HG03432 (cell line): ENCODE results near the gene ZNF550.
"Not testable (repeated sequence)": the region's sequence is repeated elsewhere in the genome, so short reads cannot be mapped to it uniquely, and the experiment has no call there.

Experiments used
- ATAC-seq: cut with Tn5 transposase; IDR thresholded peaks from one replicate; pipeline ENCODE4 v1.9.1; 2021; ENCODE audit warnings: mild to moderate bottlenecking, moderate library complexity; ENCODE audit not compliant: unreplicated experiment

ZNF550 gene

GRCh38 chr19:57537953-57538547, 21.6 kb downstream of the ZNF550 start:
- ATAC-seq = no peak

DNA sequence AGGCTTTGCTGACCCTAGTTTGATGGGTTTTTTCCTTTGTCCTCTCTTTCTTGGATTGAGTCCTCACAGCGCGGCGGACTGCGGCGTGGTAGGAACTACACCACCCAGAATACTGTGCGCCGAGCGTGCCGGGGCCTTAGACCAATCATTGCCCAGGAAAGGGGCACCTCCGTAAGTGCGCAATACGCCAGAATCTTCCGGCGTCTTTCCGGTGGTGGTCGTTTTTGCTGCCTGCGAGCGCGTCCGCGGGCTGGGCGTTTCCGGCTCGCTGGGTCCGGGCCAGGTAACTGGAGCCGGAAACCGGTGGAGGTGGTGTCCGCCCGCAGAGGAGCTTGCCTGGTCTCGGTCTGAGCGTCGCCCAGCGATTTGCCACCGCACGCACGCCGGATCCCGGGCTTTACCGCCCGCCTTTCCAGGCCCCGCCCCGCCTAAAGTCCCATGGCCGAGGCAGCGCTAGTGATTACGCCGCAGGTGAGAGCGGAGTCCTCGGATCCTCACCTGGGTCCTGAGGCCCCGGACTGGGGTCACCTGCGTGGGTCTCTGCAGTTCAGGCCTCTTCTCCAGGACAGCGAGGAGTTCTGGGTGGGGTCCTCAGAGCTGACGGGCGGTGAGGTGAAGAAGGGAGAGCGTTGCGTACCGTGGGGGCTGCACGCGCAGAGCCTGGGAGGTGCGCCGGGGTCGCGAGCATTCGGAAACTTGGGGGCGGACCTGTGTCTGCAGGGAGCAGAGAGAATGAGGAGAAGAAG, 32.4 kb downstream of the ZNF550 start, which contains the start of gene ZNF549:
Gene ZNF549, plus strand, starts transcription at position 221 of the 746 bp plus-strand sequence. Its CDS starts 218 bp downstream, at position 439.
- peak; percentile 98 for ATAC-seq

DNA sequence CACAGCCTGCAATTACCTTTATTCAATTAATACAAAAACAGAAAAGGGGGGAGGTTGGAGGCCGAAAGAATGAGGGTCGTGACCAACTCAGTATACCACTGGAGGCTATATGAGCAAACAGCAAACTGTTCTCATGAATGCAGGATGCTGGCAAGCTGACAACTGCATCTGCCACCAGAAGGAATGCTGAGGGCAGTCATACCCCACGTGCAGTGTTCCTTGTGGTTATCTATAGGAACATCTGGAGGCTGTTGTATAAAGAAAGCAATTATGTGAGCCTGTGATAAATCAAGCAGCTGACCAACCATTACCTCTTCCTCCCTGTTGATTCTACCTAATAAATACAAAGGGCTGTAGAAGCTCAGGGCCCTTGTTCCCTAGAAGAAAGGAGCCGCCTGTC, 41.6 kb downstream of the ZNF550 start:
- not testable (repeated sequence) for ATAC-seq

DNA sequence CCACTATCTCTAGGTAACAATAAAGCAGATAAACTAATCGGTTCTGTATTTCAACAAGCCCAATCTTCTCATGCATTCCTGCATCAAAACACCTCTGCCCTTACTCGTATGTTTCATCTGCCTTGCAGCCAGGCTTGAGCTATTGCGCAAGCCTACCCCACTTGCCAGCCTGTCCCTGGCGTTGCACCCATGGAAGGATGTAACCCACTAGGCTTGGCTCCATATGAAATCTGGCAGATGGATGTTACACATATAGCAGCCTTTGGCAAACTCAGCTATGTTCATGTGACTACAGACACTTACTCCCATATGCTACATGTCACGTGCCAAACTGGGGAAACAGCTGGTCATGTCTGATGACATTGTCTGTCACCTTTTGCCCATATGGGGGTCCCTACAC, 44.4 kb downstream of the ZNF550 start:
- ATAC-seq = no peak

DNA sequence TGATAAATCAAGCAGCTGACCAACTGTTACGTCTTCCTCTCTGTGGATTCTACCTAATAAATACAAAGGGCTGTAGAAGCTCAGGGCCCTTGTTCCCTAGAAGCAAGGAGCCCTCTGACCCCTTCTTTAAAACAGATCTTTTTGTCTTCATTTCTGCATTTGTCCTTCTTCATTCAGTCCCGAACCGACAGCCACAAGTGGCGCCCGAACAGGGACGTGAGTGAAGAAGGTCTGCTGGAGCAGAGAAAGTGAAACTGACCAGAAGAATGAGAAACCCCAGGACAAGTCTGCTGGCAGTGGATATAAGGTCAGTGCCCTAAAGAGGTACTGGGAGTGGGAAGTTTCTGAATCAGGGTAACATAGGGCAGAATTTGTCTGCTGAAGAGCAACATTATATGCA, 46.8 kb downstream of the ZNF550 start:
- ATAC-seq = no peak

- no peak for ATAC-seq
Measured at GRCh38 chr19:57511484-57511883, 48.2 kb downstream of the ZNF550 start.

- no peak for ATAC-seq
Measured at GRCh38 chr19:57506163-57506562, 53.5 kb downstream of the ZNF550 start.

- ATAC-seq = not testable (repeated sequence)
Measured at GRCh38 chr19:57500400-57500799, 59.3 kb downstream of the ZNF550 start.

DNA sequence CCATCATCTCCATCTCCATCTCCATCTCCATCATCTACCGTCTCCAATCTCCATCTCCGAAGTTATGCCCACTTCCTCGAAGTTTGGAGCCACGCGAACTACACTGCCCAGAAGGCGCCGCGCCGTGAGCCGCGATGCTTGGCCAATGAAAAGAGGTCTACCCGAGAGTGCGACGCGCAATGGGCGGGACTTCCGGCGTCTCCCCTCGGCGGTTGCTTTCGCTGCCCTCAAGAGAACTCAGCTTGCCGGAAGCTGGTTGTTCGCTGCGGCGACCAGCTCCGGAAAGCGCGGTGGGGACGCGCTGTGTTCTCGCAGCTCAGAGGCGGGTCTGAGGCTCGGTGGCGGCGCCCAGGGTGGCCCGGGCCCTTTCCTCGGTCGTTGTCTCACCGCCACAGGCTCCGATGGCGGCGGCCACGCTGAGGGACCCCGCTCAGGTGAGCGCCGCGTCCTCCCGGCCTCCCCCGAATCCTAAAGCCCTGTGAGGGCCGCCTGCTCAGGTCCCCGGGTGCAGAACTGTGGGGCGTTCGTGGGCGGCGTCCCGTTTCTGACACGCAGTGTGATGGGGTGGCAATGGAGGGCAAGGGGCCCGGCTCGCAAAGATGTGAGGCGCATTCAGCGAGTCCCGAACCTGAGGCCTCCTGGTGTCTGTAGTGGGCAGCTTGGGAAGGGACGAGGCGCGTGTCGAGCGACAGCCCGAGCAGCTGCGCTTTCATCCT, 59.8 kb downstream of the ZNF550 start, which contains the start of gene ZNF773:
Gene ZNF773, plus strand, starts transcription at position 259 of the 716 bp plus-strand sequence. Its CDS starts 143 bp downstream, at position 402.
- ATAC-seq = peak; percentile 99

GRCh38 chr19:57499332-57499679, 60.4 kb downstream of the ZNF550 start:
- not testable (repeated sequence) for ATAC-seq

- not testable (repeated sequence) for ATAC-seq
Measured at GRCh38 chr19:57488299-57488644, 71.4 kb downstream of the ZNF550 start.

DNA sequence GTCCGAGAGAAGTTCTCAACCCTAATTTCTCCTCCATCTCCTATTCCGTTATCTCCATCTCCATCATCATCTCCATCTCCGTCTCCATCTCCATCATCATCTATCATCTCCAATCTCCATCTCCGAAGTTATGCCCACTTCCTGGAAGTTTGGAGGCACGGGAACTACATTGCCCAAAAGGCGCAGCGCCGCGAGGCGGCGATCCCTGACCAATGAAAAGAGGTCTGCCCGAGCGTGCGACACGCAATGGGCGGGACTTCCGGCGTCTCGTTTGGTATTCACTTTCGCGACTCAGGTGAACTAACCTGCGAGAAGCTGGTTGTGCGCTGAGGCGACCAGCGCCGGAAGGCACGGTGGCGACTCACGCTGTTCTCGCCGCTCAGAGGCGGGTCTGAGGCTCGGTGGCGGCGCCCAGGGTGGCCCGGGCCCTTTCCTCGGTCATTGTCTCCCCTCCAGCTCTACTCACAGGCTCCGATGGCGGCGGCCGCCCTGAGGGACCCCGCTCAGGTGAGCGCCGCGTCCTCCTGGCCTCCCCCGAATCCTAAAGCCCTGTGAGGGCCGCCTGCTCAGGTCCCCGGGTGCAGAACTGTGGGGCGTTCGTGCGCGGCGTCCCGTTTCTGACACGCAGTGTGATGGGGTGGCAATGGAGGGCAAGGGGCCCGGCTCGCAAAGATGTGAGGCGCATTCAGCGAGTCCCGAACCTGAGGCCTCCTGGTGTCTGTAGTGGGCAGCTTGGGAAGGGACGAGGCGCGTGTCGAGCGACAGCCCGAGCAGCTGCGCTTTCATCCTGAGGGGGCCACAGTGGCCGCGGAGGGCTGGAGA, 72.0 kb downstream of the ZNF550 start, which contains the start of gene ZNF419:
Gene ZNF419, plus strand, starts transcription at position 274 of the 822 bp plus-strand sequence. Its CDS starts 201 bp downstream, at position 475.
- peak; percentile 96 for ATAC-seq
